A673 (cell line): ENCODE results near the gene KRTAP10-7. TPM values are rescaled to one million over a fixed set of nuclear protein-coding genes. Genes with fewer than 3 reads are reported as not detected.

Experiments
- BruUV-seq: library from RNA; stranded (reverse); fragments of 400-500 nt; replicated peaks from 2 replicates; lab custom pipeline; 2021; lab: Mats Ljungman, UMichigan
- CTCF ChIA-PET: fragments of 300-600 bp; sonication (Branson Sonifier 250); formaldehyde crosslinking; loops from one replicate; lab custom pipeline; 2022; ENCODE audit warnings: antibody characterized with exemption; lab: Charles Lee
- POLR2A ChIA-PET: fragments of 300-600 bp; sonication (Branson Sonifier 250); formaldehyde crosslinking; loops from one replicate; lab custom pipeline; 2022; ENCODE audit warnings: antibody characterized with exemption; ENCODE audit not compliant: low non-redundant PET; lab: Charles Lee
- DNase-seq: peaks from one replicate; pipeline ENCODE4 v3.0.0-alpha.2; 2015; ENCODE audit warnings: low spot score
- H3K27ac ChIP-seq: fragments of 200-600 bp; sonication (generic); 2 replicates; pipeline ENCODE4 v1.5.1; 2016; ENCODE audit warnings: mixed run types, low read depth, mild to moderate bottlenecking, mixed read lengths, antibody characterized with exemption, low read length; ENCODE audit not compliant: poor library complexity, severe bottlenecking
- H3K27me3 ChIP-seq: fragments of 200-600 bp; sonication (generic); replicated peaks from 2 replicates; pipeline ENCODE4 v1.6.1; 2017; ENCODE audit warnings: mixed run types, low read depth, mild to moderate bottlenecking, mixed read lengths, antibody characterized with exemption, low read length; ENCODE audit not compliant: insufficient read depth, poor library complexity
- H3K36me3 ChIP-seq: fragments of 200-600 bp; sonication (generic); 2 replicates; pipeline ENCODE4 v1.6.1; 2016; ENCODE audit warnings: mixed run types, mild to moderate bottlenecking, mixed read lengths, antibody characterized with exemption, low read length; ENCODE audit not compliant: insufficient read depth, poor library complexity, severe bottlenecking
- H3K4me1 ChIP-seq: fragments of 200-600 bp; sonication (generic); 2 replicates; pipeline ENCODE4 v1.6.1; 2017; ENCODE audit warnings: mixed run types, mild to moderate bottlenecking, mixed read lengths, antibody characterized with exemption, low read length; ENCODE audit not compliant: insufficient read depth, poor library complexity, severe bottlenecking
- H3K4me3 ChIP-seq: fragments of 200-600 bp; sonication (generic); 2 replicates; pipeline ENCODE4 v1.5.1; 2016; ENCODE audit warnings: low read depth, mixed run types, mild to moderate bottlenecking, mixed read lengths, low read length; ENCODE audit not compliant: poor library complexity, severe bottlenecking
- H3K9me3 ChIP-seq: fragments of 200-600 bp; sonication (generic); 2 replicates; pipeline ENCODE4 v1.6.1; 2016; ENCODE audit warnings: mixed run types, low read depth, mild to moderate bottlenecking, mixed read lengths, antibody characterized with exemption, low read length; ENCODE audit not compliant: poor library complexity, severe bottlenecking
- CTCF ChIP-seq: fragments of 300-800, 200-600 bp; sonication (generic); conservative IDR thresholded peaks from 2 replicates; pipeline ENCODE4 v1.5.1; 2017; ENCODE audit warnings: low read depth, mild to moderate bottlenecking, antibody characterized with exemption, low read length, moderate library complexity, mixed read lengths
- EZH2 ChIP-seq: fragments of 200-600 bp; sonication (generic); IDR thresholded peaks from 2 replicates; pipeline ENCODE4 v1.6.1; 2017; ENCODE audit warnings: borderline replicate concordance, low read depth, mild to moderate bottlenecking, mixed read lengths, antibody characterized with exemption, low read length; ENCODE audit not compliant: poor library complexity, severe bottlenecking
- intact Hi-C: fragments of 100-400 bp; cut with micrococcal nuclease; formaldehyde crosslinking; loops from one replicate; pipeline ENCODE4 v1.10.0; 2022; ENCODE audit not compliant: unreplicated experiment
- total RNA-seq: library from RNA; stranded (reverse); gene quantifications from 2 replicates; pipeline ENCODE4 v1.2.3, GENCODE V29; 2021

KRTAP10-7 gene
- total RNA-seq, 1 experiment from 2014 or later, result not detected

GRCh38 chr21:44552681-44553080 is 47.7 kb upstream of the KRTAP10-7 start:
- H3K4me3 ChIP-seq, result no peak overlapping the region
- no peak for DNase-seq
- intact Hi-C loops, result no loop called here
- TF ChIP-seq CTCF (no peak), EZH2 (no peak)
- no peaks in the 10 kb centered on the region for H3K4me1 ChIP-seq
- no peaks in the 10 kb centered on the region for H3K27me3 ChIP-seq
- no peaks in the 10 kb centered on the region for H3K9me3 ChIP-seq
- no peaks in the 10 kb centered on the region for H3K36me3 ChIP-seq
- no peak overlapping the region for H3K27ac ChIP-seq
- POLR2A ChIA-PET, result no interaction called here
- no TSS peak for BruUV-seq
- CTCF ChIA-PET, result no interaction called here

GRCh38 chr21:44555200-44555875 is 45.1 kb upstream of the KRTAP10-7 start:
- BruUV-seq, result no TSS peak
- intact Hi-C loops, result no loop called here

GRCh38 chr21:44556879-44557278 is 43.5 kb upstream of the KRTAP10-7 start:
- no peak overlapping the region for H3K27ac ChIP-seq
- no peak overlapping the region for H3K4me3 ChIP-seq
- POLR2A ChIA-PET, result no interaction called here
- H3K9me3 ChIP-seq, result no peaks in the 10 kb centered on the region
- BruUV-seq, result no TSS peak
- no peaks in the 10 kb centered on the region for H3K27me3 ChIP-seq
- intact Hi-C loops, result no loop called here
- DNase-seq, result no peak
- no peaks in the 10 kb centered on the region for H3K36me3 ChIP-seq
- H3K4me1 ChIP-seq, result no peaks in the 10 kb centered on the region
- TF ChIP-seq EZH2 (no peak), CTCF (no peak)
- CTCF ChIA-PET, result no interaction called here

More at GRCh38 chr21:44555200-44555875, 45.1 kb upstream of the KRTAP10-7 start:
- Histone ChIP-seq H3K4me3 (no peak overlapping the region), H3K27me3 (no peaks in the 10 kb centered on the region), H3K27ac (no peak overlapping the region), H3K9me3 (no peaks in the 10 kb centered on the region), H3K36me3 (no peaks in the 10 kb centered on the region), H3K4me1 (no peaks in the 10 kb centered on the region)
- POLR2A ChIA-PET, result no interaction called here
- no peak for DNase-seq
- no peak for TF ChIP-seq EZH2
- TF ChIP-seq CTCF, result no peak
- CTCF ChIA-PET, result no interaction called here
